HG03025 (cell line): ENCODE results near the gene NDUFB7.

Experiments used
- ATAC-seq: cut with Tn5 transposase; IDR thresholded peaks from one replicate; pipeline ENCODE4 v1.9.1; 2021; ENCODE audit warnings: mild to moderate bottlenecking, moderate library complexity; ENCODE audit not compliant: unreplicated experiment, low FRiP score

The NDUFB7 gene

DNA sequence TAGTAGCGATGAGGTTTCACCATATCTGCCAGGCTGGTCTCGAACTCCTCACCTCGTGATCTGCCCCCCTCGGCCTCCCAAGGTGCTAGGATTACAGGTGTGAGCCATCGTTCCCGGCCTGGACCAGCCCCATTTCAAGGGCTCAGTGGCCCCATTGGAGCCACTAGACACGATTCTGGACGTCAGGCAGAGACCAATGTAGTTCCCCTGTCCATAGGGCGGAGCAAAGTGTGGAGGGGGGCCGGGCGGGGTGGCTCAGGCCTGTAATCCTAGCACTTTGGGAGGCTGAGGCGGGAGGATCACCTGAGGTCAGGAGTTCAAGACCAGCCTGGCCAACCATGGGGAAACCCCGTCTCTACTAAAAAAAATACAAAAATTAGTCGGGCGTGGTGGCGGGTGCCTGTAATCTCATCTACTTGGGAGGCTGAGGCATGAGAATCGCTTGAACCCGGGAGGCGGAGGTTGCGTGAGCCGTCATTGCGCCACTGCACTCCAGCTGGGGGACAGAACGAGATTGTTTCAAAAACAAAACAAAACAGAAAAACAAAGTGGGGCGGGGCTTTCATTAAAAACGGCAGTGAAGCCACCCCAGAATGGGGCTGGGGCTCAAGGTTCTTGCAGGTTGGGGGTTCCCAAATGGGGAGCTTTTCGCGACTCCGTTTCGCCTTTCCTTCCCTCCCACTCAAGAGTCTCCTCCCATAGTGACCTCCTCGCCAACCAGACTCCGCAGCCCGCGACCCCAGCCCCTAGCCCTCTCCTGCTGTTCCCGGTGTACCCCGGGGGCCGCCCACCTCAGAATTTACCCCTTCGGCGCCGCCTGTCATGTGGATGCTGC lies 43.2 kb downstream of the NDUFB7 start:
- peak; percentile 1 for ATAC-seq

DNA sequence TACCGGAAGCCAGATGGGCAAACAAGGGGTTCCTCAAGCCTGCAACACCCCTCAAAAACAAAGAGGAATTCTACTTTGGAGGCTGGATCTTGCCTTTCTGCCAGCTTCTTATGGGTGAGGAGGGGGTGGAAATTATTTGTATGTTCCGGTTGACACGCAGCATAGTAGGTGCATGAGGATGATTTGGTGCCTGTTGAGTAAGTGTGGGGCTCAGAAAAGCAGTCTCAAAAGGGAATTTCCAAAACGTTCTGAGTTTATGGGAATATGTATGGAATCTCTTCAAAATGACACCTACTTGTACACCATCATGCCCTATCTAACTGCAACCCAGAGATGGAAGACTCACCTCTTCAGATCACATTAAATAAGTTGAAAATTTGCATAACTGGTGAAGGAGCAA lies 45.4 kb downstream of the NDUFB7 start:
- ATAC-seq, result no peak

DNA sequence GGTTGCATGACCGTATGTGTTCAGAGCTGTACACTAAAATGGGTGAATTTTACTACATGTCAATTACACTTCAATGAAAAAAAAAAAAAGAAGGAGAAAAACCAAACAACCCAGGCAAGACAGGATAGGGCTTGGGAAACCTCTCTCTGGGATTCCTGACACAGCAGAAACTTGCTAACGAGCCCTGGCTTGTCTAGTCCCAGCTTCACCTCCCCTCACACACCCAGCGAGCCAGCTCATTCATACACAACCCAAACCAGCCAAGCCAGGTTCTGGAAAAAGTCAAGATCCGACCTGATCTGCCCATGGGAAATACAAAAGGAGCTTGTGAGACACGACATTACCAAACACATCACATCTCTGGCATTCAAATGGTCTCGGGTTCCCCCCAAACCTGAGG lies 46.1 kb downstream of the NDUFB7 start:
- no peak for ATAC-seq

DNA sequence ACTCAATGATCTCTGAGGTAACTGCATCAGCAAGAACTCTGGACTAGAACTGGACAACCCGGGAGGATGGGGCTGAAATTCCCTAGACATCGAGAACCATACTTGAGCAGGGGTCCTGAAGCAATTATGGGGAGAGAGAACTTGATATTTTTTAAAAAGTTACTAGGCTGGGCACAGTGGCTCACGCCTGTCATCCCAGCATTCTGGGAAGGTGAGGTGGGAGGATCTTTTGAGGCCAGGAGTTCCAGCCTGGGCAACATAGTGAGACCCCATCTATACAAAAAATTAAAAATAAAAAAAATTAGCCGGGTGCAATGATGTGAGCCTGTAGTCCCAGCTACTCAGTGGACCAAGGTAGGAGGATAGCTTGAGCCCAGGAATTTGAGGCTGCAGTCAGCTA lies 51.3 kb downstream of the NDUFB7 start:
- no peak for ATAC-seq

DNA sequence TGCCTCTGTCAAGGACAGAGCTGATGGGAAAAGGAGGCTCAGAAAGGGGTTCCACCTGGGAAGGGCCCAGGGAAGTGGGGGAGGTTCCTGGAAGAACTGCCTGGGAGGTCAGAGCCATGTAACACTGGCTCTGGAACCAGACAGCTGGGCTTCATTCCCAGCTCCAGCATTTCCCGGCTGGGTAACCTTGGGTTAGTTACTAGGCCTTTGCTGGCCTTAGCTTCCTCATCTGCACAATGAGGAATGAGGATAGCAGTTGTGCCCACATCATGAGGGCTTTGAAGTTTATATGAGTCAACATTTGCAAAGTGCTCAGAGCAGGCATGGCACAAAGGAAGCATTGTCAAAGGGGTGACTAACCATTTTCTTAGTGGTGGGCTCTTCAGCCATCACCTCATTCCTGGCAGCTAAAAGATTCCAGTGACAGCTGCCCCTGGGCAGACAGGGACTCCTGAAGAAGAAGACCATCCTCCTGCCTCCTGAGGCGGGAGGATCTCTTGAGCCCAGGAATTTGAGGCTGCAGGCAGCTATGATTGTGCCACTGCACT lies 51.9 kb downstream of the NDUFB7 start:
- no peak for ATAC-seq

DNA sequence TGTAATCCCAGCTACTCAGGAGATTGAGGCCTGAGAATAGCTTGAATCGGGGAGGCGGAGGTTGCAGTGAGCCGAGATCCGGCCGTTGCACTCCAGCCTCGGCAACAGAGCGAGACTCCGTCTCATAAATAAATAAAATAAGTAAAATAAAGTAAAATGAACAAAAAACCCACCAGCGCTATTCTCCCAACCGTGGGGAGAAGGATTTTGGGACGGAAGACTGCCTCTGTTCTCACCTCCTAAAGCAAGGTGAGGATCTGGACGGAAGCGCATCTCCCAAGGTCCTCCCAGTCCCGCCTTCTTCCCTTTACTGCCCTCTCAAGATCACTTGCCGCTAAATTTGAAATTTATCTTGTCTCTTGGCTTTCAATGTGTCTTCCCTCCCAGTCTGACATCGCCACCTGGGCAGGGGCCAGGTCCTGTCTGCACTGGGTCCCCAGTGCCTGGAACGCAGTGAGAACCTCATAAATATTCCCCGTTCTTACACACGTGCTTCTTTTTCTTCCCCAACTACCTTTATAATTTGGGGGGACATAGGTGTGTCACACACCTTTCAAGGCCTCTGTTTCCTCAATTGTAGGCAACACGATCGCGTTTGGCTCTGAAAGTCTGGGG lies 52.5 kb downstream of the NDUFB7 start:
- ATAC-seq, result no peak

DNA sequence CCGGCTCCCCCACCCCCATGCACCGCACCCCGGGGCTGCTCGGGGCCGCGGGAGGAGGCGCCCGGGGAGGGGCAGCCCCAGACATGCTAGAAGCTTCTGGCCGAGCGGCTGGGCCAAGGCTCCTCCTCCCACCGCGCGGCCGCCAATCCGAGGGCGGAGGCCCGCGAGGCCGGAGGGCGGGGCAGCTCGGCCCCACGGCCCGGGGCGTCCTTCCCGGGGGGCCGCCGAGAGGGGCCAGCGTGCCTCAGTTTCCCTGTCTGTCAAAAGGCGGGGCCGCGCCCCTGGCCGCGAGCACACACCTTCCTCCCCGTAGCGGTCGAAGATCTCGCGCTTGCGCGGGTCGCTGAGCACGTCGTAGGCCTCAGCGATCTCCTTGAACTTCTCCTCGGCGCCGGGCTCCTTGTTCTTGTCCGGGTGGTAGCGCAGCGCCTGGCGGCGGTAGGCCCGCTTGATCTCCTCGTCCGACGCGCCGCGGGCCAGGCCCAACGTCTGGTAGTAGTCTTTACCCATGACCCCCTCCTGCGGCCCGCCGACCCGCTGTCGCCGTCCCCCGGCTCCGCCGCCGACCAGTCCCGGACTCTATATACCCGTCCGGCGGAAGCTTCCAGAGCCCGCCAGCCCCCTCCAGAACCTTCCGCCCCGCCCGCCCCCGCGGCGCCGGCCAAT lies 53.9 kb downstream of the NDUFB7 start, which contains the start of gene DNAJB1:
Gene DNAJB1, minus strand, starts transcription at position 558 of the 666 bp plus-strand sequence. Its CDS starts 48 bp downstream, at position 510.
- ATAC-seq, result peak; percentile 65

DNA sequence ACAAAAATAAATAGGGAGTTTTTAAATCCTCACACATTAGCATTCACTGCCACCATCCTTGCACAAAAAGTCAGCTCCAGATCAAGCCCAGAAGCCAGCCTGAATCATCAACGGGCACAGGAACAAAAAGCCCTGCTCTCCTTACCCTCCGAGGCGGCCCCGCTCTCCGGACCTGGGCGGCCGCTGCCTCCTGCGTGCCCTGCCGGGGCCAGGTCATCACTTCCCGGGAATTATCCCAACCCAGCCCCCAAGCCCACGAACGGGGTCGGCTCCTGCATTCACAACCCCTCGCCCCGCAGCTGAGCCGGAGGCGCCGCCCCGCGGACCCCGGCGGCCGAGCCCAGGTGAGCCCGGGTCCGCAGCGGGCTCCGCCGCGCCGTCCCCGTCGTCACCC lies 54.4 kb downstream of the NDUFB7 start:
- ATAC-seq, result no peak

DNA sequence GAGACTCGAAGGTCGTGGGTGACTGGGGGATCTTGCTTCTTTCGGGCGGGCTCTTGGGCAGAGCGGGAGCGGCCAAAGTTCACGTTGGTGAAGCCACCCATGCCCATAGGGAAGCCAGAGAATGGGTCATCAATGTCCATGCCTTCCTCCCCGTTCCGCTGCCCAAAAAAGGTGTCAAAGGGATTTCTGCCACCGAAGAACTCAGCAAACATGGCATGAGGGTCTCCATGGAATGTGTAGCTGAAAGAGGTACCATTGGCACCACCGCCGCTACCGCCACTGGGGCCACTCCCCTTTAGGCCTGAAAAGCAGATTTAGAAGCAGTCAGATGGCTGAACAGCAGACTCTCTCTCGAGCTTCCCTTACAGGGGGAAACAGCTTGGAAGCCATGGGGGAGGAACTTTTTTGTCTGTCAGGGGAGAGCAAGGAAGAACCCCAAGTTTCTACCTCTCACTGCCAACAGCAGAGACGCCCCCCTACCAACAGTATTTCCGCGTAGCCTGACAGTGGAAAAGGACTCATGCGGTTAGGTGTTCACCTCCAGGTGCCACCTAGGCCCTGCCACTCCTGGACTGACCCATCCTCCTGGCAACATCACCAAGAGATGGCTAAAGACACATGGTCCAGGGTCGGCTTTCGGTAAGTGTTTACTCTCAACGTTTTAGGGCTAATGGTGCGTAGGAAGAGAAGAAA lies 55.0 kb downstream of the NDUFB7 start:
- no peak for ATAC-seq
